ENCODE data around the gene RFX8. TPM values are rescaled to one million over a fixed set of nuclear protein-coding genes. Genes with fewer than 3 reads are reported as not detected.
"Not testable (repeated sequence)": the region's sequence is repeated elsewhere in the genome, so short reads cannot be mapped to it uniquely, and the experiment has no call there.

RFX8 gene
- polyA plus RNA-seq, 2 of the 4 experiments (the other 2 are of a cell fraction), result not detected

GRCh38 chr2:101509499-101510284 is 34.8 kb upstream of the RFX8 start (continued):
- TF ChIP-seq ZFP36 (IDR thresholded peaks at IDR 0.05; ENCODE audit: borderline replicate concordance, partially characterized antibody) (no peak), TP53 (CRISPR knock-in tag; IDR thresholded peaks at IDR 0.05) (no peak), PHF8 (IDR thresholded peaks at IDR 0.05; ENCODE audit: borderline replicate concordance, low read depth) (no peak)

GRCh38 chr2:101508636-101509035 is 33.7 kb upstream of the RFX8 start:
- TF ChIP-seq HOXB5 (CRISPR knock-in tag; IDR thresholded peaks at IDR 0.05) (no peak), CTCF (IDR thresholded peaks at IDR 0.05) (no peak), MAZ (IDR thresholded peaks at IDR 0.05; ENCODE audit: borderline replicate concordance, low read depth, low read length) (no peak), RFX5 (IDR thresholded peaks at IDR 0.05) (no peak), NPAS2 (CRISPR knock-in tag; IDR thresholded peaks at IDR 0.05; ENCODE audit: borderline replicate concordance) (no peak), PHF8 (IDR thresholded peaks at IDR 0.05; ENCODE audit: borderline replicate concordance, low read depth) (no peak), CBX8 (IDR thresholded peaks at IDR 0.05) (no peak), CHD2 (IDR thresholded peaks at IDR 0.05; ENCODE audit: low read length, partially characterized antibody) (no peak), CEBPB (IDR thresholded peaks at IDR 0.05) (no peak), FOSB (CRISPR knock-in tag; IDR thresholded peaks at IDR 0.05) (no peak), TFCP2L1 (CRISPR knock-in tag; IDR thresholded peaks at IDR 0.05) (no peak), E2F6 (IDR thresholded peaks at IDR 0.05; ENCODE audit: borderline replicate concordance, low read depth) (no peak), HOXA7 (CRISPR knock-in tag; IDR thresholded peaks at IDR 0.05) (no peak), EP300 (IDR thresholded peaks at IDR 0.05) (no peak), FOSL2 (IDR thresholded peaks at IDR 0.05) (no peak), FOSL2 (CRISPR knock-in tag; IDR thresholded peaks at IDR 0.05) (no peak), ATOH8 (CRISPR knock-in tag; IDR thresholded peaks at IDR 0.05; ENCODE audit: low read depth) (no peak)
- CTCF ChIA-PET, result interaction anchor here (1.5 to 1.8 kb wide), 2 partner anchors 10 to 166 kb away, joined by 3 to 5 read pairs; no protein-coding TSS in a partner anchor

GRCh38 chr2:101505276-101505675 is 30.4 kb upstream of the RFX8 start:
- H3K4me1 ChIP-seq; H3K4me3 ChIP-seq; H3K27ac ChIP-seq; ATAC-seq; H3K4me2 ChIP-seq; POLR2A ChIA-PET; FAIRE-seq; DNase-seq (ENCODE audit: low read depth in 1 of 2, low spot score in 1 of 2); H3K9me3 ChIP-seq; CTCF ChIA-PET: not testable (repeated sequence)
- WGBS (ENCODE audit: missing lambda C conversion rate), result 90% methylated on average over 4 of the region's 4 CpGs

More at GRCh38 chr2:101508636-101509035, 33.7 kb upstream of the RFX8 start:
- DNase-seq (ENCODE audit: low read depth in 1 of 2, low spot score in 1 of 2) (no peak), ATAC-seq (no peak), FAIRE-seq (no peak)
- no peaks in the 10 kb centered on the region for H3K9me3 ChIP-seq
- POLR2A ChIA-PET, result no interaction called here
- H3K4me2 ChIP-seq, result no peak overlapping the region
- H3K4me1 ChIP-seq, result no peaks in the 10 kb centered on the region
- 0 out of 6 replicates have a peak overlapping the region, but pooled peaks of 1 of the 2 experiments have one; percentile 15 for H3K27ac ChIP-seq
- H3K4me3 ChIP-seq, result no peak overlapping the region
- WGBS (ENCODE audit: missing lambda C conversion rate), result 79% methylated on average over 5 of the region's 5 CpGs
